Hematopoietic multipotent progenitor cell treated with erythropoietin and hydrocortisone succinate and interleukin-3 and kit ligand, for 17 days (in vitro differentiated cells): Measurements from ENCODE around the gene KDM4C.
"Not testable (repeated sequence)": the region's sequence is repeated elsewhere in the genome, so short reads cannot be mapped to it uniquely, and the experiment has no call there.

Source experiments
- DNase-seq: peaks from one replicate; pipeline ENCODE4 v3.0.0-alpha.2; 2015; ENCODE audit warnings: low spot score

KDM4C gene

DNA sequence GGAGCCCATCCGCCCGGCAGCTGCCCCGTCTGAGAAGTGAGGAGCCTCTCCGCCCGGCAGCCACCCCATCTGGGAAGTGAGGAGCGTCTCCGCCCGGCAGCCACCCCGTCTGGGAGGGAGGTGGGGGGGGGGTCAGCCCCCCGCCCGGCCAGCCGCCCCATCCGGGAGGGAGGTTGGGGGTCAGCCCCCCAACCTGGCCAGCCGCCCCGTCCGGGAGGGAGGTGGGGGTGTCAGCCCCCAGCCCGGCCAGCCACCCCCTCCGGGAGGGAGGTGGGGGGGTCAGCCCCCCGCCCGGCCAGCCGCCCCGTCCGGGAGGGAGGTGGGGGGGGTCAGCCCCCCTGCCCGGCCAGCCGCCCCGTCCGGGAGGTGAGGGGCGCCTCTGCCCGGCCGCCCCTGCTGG is 49.9 kb downstream of the KDM4C start:
- not testable (repeated sequence) for DNase-seq

DNA sequence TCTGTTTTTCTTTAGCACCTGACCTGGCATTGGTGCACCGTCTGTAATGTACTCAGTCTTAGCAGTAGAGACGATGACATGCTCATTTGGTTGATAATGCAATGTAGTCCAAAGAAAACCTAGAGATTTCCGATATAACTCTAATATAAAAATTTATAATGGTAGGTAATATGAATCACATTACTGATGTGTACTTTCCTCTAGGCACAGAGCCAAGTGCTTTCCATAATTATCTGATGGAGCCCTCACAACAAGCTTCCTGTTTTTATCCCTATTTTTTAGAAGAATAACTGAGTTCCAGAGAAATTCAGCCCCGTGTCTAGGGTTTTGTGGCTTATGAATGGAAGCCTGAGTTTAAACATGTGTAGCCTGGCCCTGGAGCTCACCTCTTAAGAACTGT is 53.7 kb downstream of the KDM4C start:
- DNase-seq: no peak

DNA sequence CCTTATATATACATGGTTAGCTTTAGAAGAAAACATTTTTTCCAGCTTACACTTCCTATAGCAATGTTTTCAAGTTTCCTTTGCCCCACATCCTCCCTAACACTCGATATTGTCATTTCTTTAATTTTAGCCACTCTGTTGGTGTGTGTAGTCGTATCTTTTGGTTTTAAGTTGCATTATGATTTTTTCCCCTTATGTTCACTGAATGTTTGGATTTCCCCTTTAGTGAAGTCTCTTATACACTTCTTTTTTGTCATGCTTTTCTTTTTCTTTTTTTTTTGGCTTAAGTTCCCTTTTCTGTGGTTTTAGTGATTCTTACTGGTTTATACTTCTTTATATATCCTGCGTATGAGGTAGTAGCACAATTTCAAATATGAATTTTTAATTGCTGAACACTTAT is 58.8 kb downstream of the KDM4C start:
- no peak for DNase-seq

DNA sequence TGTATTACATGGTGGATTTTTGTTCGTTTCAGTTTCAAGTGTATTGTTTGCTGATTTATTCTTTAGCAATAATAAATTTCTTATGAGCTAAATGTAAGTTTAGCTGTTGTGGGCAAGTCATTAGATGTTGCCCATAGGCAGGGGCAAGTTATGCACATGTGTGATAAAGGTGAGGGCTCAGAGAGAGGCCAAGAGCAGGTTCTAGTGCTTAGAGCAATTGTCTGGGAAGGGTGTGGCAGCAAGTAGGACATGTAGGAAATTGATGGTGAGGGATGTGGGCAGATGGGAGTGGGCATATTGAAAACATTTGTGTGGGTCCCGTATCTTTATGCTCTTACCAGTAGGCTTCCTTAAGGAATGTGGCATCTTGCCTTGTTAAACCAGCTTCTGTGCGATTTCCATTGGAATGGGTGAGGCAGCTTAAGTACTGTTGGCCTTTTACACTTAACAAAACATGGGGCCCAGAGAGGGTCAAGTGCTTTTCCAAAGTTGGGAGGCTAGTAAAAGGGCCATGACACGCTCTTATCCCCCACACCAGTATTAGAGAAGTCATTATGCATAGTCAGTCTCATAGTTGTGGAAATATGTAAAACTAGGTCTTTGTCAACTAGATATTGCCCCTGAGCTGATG is 60.6 kb downstream of the KDM4C start:
- no peak for DNase-seq

DNA sequence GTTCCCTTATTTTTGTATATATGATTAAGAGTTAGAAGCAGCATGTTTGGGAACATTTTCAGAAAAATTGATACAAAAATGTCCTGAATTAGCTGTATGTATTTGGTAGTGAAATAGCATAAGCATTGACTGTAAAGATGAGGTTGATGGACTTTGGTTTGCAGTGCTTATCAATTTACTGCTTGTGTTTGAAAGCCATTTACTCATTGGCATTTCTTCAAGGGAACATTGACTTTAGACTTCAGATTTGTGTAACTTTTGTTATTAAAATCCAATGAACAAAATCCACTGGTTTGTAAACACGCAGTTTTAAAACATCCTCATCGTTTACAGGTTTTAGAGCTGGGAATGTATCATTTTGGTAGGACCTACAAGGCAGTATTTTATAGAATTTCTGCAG is 61.3 kb downstream of the KDM4C start:
- DNase-seq: no peak

DNA sequence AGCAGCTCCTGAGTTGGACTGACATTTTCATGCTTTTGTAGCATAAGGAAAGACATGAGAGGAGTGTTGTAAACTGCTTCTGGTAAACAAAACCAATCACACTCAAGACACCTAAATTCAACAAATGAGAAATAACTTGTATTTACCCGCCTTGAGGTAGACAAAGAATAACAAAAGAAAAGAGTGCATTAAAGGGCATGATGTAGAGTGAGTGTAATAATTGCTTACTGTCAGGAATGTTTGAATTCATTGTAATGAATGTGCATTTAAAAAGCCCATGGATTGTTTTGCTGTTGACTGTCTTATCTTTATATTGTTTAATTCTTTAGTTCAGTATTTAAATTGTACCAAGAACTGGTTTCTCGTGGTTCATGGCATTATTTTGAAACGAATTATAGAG is 61.8 kb downstream of the KDM4C start:
- no peak for DNase-seq

DNA sequence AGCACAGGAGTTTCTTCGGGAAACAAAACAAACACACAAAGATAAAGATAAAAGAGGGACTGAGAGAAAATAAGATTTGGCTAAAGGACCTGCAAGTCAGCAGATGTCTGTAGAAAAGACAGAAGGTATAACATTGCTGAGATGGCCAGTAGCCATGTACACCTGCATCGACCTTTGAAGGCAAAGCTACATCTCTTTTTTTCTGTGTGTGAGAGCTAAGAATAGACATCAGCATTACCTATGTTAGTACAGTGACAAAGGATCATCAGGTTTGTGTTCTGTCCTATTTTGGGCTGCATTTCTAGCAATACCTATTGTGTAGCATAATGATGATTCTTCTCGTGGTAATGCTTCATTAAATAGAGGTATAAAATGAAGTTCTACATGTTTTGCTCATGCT is 64.9 kb downstream of the KDM4C start:
- DNase-seq: no peak

DNA sequence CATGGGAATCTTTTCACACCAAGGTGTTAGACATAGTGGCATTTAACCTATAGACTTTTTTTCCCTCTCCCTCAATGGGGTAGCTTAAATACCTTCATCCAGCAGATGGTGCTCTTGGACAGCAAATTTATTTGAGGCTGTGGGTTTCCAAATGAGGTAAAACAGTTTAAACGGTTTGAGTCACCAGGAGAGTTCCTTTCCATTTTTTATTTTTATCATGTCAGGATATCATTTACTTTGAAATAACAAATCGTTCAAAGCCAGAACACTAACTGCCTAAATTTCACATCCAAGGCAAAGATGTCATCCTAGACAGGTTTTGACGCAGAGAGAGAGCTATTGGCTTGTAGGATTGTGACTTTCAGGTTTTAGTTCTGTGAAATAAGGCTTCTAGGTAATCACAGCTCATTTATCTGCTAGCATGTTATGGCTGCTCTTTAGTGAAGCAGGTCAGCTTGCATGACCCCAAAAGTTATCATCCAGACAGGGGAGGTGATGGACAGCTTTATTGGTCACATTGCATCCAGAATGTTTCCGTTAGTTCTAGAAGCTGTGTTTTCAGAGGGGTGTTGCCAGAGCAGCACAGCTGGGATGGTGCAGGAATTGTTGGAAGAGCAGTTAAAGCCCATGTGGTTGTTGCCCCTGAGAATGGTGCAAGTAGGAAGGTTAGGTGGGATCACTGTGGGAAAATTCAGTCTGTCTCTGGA is 69.8 kb downstream of the KDM4C start:
- DNase-seq: peak; percentile 73

DNA sequence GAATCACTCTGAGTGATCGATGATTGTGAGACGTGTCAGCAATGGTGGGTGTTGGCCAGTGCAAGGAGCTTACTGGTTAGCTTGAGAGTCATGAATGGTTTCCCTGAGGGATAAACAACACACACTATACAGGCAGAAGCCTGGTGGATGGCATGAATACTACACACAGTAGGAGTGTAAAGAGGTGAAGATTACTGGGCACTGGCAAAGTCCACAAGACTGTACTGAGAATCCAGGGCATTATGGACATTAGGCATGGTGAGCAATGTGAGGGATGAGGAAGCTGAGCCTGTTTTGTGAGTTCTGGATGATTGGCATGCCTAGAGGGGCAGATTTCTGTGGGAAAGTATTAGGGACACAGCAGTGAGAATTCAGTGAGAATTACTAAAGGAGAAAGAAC is 71.3 kb downstream of the KDM4C start:
- peak; percentile 21 for DNase-seq

DNA sequence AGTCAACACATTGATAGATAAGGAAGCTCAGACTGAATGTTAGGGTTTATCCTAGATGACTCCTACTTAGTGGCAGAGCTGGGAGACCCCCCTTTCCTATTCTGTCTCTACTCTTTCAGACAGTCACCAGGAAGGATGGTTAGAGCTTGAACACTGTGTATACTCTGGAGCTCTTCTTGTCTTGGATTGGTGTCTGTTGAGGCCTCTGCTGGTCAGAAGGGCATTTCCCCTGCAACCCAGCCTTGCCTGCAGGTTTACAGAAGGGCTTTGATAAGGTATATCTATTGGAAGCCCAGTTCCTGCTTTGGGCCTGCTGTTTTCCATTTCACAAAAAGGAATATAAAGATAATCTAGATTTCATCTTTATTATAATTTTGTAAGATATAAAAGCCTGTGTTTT is 71.8 kb downstream of the KDM4C start:
- no peak for DNase-seq

DNA sequence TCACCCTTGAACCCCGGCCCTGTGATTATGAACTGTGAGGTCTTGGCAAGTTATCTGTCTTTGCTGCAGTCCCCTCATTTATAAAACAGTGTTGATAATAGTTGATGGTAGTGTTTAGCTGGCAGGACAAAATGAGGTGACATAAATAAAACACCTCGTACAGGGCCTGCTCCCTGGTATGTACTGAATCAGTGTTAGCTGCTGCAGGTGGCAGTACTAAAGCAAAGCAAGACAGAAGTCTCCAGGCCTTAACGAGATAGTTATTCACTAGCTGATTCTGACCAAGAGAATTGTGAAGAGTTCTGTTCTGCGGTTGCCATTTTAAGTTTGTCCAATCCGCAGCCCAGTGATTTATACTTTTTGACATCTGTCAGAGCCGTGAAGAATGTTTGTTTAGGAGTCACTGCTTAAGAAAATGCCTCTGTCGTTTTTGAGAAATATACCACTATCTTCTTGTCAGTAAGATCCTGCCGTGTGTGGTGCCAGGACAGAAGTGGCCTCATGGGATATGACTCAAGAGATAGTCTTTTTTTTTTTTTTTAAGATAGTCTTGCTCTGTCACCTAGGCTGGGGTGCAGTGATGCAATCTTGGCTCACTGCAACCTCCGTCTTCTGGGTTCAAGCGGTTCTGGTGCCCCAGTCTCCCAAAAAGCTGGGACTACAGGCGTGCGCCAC is 75.9 kb downstream of the KDM4C start:
- DNase-seq: peak; percentile 31

DNA sequence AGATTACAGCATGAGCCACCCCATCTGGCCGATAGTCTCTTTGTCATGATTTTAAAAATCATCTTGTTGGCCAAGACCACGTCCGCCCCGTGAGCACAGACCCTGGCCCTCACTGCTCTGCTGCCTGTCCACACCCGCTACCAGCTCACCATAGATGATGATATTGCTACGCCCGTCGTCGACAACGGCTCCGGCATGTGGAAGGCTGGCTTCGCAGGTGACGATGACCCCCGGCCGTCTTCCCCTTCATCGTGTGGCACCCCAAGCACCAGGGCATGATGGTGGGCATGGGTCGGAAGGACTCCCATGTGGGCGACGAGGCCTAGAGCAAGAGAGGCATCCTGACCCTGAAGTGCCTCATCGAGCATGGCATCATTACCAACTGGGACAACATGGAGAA is 76.5 kb downstream of the KDM4C start:
- DNase-seq: no peak

DNA sequence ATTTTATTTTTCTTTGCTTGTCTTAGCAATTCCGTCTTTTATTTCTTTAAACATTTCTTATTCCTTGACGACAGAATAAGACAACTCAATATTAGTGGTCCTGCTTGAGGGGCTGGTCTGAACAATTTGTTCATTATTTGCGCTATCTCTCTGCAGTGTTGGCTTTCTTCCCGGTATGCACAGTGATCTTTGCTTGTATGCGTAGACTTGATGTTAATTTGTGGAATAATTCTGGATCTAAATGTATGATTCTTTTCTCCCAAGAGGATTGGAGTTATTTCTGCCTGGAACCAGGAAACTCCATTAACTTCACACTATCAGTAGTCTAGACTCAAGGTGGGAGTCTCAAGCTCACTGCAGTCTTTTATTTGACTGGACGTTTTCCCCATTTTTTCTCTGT is 80.4 kb downstream of the KDM4C start:
- DNase-seq: no peak

DNA sequence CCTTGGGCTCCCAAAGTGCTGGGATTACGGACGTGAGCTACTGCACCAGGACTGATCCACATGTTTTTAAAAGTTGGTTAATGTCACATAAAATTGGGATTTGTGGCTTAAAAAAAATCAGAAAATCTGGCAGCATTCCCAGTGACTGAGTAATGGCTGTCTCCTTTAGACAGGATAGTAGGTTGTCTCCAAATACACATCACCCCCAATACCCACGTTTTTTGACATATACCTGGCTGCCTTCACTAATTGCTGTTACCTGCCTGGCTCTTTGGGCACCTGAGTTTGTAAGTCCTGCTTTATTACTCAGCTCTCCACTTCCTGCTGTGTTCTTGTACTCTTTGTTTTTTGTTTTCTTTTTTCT is 84.8 kb downstream of the KDM4C start:
- no peak for DNase-seq

DNA sequence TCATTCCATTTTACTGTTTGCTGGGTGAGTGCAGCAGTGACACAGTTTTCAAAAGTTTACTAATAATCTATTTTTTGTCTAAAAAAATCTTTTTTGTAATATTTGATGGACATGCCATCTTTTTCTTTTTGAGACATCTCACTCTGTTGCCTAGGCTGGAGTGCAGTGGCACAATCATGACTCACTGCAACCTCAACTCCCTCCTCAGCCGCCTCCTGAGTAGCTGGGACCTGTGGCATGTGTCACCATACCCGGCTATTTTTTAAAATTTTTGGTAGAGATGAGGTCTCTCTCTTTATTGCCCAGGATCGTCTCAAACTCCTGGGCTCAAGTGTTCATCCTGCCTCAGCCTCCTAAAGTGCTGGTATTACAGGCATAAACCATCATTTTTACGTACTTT is 86.0 kb downstream of the KDM4C start:
- DNase-seq: no peak

DNA sequence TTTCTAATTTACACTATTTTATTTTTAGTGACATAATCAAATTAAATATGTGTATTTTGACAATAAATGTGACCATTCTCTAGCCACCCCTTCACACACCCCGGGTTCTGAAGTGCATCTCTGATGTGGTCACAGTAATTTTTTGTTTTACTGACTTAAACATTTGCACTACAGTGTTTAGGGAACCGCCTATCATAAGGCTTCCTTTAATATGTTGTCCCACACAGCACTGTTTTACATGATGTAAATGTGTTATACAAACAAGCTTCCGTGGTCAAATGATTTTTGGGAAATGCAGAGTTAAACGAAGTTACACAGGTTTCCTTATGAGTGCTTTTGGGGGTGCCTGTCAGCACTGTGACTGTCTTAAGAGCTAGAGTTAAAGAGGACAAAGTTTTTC is 86.5 kb downstream of the KDM4C start:
- no peak for DNase-seq

DNA sequence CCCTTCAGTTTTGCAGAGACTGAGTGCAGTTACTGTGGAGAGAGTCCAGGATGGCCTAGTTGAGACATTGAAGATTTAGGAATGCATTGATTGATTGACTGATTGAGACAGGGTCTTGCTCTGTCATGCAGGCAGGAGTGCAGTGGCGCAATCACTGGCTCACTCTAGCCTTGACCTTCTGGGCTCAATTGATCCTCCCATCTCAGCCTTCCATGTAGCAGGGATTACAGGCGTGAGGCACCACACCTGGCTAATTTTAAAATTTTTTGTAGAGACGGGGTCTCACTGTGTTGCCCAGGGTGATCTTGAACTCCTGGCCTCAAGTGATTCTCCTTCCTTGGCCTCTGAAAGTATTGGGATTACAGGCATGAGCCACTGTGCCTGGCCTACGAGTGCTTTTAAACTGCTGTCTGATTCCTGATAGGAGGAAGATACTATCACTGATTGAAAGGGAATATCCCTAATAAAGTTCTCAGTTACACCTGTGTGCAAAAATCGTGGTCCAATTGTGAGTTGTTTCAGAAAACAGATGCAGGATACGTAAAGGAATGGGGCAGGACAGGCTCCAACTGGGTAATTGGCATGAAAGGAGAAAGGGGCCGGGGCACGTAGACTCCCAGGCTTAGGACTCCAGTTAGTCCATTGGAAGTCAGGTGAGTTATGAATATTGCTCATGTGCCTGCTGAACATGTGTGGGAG is 87.5 kb downstream of the KDM4C start:
- DNase-seq: no peak

DNA sequence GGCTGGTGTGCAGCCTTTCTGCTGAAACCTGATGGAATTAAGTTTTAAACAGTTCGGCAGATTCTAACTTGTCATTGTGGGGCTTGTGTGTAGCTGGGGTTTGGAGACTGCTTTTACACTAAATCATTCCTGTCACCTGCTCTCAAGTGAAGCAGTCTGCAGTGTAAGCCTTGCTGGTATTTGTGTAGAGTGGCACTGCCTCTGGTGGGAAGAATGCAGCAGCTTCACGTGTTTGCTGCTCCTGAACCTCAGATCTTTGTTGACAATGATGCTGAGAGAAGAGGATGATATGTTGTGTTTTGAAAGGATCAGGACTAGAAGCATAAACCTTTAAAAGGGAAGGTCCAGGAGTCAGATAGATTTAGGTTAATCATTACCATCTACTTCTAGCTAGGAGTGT is 88.1 kb downstream of the KDM4C start:
- no peak for DNase-seq

DNA sequence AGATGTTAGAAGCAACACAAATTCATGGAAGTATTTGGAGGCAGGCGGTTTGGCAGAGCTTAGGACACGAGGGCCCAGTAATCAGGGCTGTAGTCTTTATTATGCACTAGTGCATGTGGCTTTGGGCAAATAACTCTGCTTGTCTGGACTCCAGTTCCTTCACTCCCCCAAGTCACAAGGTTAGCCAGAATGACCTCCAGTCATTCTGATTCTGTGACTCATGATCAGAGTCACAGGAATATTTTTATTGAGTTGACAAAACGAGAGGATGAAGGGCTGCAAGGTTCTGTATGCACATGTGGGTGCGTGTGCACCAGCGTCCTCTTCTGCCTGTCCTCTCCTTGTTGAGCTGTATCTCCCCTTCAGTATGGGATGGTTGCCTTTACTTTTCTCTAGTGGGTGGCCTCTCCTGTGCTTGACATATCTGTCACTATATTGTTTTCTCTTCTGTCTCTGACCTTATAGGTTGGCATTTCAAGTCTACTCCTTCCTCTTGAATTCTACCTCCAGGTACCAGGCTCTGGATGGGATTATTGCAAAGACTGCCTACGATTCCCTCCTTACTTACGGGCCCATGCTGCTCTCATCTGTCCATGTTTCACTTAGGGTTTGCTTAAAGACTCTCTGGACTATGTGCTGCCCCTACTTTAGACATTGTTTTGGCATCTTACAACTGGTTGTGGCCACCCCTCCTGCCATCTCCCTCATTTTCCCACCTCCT is 94.6 kb downstream of the KDM4C start:
- DNase-seq: no peak

DNA sequence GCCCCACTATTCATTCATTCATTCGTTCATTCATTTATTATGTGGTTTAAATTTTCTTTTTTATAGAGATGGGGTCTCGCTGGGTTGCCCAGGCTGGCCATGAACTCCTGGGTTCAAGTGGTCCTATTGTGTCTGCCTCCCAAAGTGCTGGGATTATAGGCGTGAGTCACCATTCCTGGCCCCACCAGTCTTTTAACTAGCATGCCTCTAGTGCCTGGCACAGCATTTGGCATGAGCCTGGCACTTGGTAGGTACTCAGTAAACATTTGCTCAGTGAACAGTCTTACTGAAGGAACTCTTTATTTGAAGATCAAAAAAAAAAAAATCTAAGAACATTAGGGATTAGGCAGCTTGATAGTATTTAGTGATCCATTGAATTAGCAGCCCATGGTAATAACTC is 98.1 kb downstream of the KDM4C start:
- DNase-seq: no peak

DNA sequence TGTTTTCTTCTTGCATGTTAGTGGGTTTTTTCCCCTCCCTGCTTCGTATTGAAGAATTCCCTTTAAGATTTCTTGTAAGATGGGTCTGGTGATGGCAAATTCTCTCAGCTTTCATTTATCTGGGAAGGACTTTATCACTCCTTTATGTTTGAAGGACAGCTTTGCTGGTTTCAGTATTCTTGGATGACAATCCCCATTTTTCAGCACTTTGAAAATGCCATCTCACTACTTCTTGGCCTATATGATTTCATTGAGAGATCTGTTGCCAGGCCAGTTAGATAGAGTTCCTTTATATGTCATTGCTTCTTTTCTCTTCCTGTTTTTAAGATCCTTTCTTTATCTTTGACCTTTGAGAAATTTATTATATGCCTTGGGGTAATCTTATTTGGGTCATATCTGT is 106.3 kb downstream of the KDM4C start:
- DNase-seq: no peak
